Hematopoietic multipotent progenitor cell treated with erythropoietin and hydrocortisone succinate and interleukin-3 and kit ligand, for 6 days (in vitro differentiated cells): Measurements from ENCODE around the gene MARCO.
"Not testable (repeated sequence)": the region's sequence is repeated elsewhere in the genome, so short reads cannot be mapped to it uniquely, and the experiment has no call there.

ENCODE experiments used
- DNase-seq: peaks from one replicate; pipeline ENCODE4 v3.0.0-alpha.2; 2015

The MARCO gene

DNA sequence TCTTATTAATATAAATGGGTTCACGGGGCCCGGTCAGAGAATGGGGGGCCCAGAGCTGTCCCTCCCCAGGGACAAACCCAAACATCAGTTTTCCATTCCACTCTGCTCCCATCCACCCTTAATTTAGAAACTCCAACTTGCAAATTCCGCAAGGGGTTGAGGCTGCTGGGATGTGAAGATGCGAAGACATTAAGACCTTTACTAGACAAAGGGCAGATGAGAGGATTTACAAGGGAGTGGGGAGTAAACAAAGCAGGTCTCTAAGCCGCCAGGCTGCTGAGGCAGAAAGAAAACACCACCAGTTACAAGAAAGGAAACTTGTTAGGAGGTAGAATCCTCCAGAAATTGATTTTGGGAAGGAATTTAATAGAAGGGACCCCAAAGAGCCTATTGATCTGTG lies 33.1 kb downstream of the MARCO start:
- no peak for DNase-seq

DNA sequence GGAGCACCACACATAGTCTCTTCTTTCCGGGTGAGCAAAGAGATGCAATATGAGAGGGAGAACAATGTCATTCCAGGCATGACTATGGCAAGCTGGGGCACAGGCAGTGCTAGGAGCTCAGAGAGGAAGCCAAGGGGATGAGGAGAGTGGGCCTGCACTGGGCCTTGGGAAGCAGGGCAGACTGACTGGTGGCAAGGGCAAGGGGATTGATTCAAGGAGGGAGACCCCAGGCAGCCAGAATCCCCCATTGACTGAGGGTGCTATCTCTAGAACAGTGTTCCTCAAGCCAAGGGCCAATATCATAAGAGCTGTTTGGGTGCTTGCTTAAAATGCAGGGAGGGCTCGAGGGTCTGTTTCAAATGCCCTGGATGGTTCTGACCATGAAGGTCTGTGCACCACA lies 36.1 kb downstream of the MARCO start:
- DNase-seq, result no peak

DNA sequence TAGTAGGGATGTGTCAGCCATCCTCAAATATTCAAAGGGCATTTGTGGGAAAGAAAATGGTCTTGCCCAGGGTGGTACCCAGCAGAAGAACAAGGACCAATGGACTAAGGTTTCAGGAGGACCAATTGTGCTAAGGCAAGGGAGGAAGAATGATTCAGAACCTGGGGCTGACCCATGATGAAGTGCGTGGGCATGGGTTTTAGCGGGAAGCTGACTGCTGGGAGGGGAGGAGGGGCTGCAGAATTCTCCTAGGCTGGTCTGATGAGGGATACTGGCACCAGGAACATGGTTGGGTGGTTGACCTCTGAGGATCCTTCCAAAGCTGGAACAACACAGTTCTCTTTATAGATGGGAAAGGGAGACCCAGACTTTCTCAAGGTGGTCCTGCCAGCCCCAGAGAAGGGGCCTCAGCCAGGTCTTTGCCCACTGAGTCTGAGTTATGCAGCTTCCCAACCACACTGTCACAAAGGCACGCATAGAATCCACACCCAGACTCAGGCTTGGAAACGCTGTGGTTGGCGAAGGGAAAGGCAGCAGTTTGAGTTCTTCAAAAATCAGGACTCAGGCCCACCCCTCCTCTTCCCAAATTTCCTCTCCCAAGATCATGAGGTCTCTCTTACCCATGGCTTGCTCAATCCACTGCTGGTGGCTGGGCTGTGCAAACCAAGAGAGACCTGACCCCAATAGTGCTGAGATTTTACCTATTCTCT lies 37.3 kb downstream of the MARCO start:
- no peak for DNase-seq

DNA sequence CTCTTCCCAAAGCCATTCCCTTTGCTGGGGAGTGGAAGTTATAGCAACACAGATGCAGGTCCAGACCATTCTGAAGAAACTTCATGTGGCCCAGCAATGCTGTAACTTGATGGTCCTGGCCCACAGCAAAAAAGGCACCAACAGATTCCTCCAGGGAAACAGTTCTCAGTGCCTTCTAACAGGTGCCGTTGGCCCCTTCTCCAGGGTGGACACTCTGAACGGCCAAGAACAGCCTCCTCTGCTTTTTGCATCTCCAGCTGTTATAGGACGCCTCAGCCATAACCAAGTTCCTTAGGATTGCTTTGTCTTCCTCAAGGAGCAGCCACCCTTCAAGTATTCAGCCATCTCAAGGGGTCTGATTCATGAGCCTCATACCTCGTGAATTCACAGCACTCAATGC lies 38.0 kb downstream of the MARCO start:
- no peak for DNase-seq

DNA sequence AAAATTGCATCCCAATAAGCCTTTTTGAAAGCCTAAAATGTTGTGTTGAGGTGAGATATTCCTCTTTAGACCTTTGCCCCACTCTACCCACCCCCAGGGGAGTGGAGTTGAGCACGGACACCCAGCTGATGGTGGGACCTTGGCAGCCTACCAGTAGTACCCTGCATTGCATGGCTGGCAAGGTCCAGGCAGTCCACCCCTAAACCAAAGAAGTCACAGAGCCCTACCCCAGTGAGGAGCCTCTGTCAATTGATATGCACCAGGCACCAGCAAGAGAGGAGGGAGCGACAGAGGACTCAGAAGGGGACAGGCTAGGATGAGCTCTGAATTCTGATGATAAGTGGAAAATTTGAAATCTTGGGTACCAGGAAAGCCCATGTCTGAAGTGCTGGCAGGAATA lies 38.6 kb downstream of the MARCO start:
- no peak for DNase-seq

DNA sequence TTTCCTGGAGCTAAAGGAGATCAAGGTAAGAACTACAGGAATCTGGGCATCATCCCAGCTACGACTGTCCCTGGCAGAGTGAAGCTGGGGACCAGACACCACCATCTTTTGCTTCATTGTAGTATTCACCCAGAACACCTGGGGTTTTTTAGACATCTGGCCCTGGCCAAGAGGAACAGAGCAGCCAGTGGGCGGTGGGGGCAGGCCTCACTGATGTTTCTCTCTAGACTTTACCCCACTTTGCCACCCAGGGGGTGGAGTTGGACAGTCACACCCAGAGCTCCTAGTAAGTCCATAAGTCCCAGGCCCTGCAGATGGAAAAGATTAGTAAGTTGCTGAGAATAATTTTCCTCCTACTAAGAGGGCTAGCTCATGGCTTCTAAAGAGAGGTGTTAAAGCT lies 39.6 kb downstream of the MARCO start:
- no peak for DNase-seq

DNA sequence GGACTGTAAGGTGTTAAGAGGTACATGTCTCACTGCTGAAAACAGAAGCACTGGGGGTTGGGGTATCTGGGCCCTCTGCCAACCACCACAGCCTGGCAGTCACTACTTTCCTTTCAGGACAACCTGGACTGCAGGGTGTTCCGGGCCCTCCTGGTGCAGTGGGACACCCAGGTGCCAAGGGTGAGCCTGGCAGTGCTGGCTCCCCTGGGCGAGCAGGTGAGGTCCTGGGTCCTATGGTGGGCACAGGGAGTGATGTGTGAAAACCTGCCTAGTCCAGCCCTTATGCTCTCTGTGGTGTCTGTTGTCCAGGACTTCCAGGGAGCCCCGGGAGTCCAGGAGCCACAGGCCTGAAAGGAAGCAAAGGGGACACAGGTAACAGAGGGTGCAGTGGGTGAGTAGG lies 40.0 kb downstream of the MARCO start:
- no peak for DNase-seq

DNA sequence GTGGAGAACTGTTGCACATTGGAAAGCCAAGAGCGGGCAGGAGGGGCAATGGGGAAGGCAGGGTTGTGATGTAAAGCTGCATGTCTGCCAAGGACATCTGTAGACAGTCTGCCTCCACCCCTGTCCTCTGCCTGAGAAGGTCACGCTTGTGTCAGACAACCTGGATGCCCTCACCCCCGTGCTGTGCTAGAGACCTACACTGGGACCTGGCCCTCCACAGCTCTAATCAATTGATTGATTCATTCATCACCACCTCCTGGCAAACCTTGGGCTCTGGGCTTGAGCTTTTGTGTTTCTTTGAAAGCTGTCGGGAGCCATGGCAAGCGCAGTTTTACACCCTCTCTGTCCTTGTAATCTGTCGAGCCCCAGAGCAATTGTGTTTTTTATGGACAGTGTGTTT lies 41.1 kb downstream of the MARCO start:
- DNase-seq, result no peak

DNA sequence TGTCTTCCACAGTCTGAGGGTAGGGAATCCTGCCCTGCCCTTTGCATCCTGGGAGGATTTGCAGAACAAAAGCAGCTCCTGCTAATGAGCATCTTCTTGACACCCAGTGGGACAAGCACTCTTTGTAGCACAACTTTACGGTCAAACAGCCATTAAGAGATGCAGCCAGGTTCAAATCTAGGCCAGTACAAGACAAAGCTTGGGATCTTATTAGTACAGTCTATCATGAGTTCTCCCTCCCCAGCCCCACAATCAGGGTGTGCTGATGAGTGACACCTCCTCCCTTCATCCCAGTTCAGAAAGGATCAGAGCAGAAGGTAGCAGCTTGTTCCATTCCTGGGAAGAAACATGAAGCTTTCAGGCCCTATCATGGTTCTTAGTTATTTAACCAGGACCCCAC lies 41.9 kb downstream of the MARCO start:
- no peak for DNase-seq

DNA sequence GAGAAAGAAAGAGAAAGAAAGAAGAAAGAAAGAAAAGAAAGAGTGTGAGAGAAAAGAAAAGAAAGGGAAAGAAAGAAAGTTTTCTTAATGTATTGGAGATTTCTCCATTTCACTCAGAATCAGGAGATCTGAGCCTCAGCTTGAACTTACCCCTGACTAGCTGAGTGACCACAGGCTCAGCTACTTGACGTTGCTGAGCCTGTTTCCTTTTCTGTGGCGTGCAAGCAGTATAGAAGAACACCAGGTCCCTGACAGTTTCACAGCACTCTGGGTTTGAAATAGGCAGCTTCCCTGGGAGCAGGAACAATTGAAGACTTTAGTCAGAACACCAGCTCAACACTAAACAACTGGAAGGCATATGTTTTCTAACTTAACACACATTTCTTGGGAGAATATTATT lies 44.7 kb downstream of the MARCO start:
- no peak for DNase-seq

DNA sequence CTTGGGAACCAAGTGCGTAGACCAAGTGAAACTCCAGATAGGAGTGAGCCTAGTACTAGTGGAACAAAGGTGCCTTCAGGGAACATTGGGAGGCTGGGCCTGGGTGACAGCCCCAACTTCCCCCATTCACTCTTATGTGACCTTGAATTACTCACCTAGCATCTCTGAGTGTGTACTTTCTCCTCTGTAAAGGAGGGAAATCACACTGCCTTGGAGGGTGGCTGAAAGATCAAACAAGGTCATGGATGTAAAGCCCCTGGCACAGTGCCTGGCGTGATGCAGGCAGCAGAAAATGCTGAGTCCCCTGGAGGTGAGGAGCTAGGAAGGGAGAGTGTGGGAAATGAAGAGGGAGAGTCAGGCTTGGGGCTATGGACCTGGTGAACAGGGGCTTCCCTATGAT lies 45.9 kb downstream of the MARCO start:
- DNase-seq, result no peak

DNA sequence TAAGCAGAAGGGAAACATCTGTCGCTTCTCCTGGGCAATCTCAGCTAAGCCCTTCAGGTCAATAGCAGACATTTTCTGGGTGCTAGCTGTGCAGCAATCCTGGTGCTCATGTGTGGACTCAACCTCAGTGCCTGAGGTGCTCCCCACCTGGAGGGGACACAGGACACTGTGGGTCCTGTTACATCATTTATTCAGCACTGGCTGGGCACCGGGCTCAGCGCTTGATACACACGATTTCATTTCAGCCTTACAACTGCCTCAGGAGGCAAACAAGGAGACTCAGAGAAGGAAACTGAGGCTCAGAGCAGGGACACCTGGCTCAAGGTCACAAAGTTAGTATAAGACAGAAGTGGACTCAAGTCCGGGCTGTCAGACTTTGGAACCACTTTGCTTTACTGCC lies 46.7 kb downstream of the MARCO start:
- no peak for DNase-seq

DNA sequence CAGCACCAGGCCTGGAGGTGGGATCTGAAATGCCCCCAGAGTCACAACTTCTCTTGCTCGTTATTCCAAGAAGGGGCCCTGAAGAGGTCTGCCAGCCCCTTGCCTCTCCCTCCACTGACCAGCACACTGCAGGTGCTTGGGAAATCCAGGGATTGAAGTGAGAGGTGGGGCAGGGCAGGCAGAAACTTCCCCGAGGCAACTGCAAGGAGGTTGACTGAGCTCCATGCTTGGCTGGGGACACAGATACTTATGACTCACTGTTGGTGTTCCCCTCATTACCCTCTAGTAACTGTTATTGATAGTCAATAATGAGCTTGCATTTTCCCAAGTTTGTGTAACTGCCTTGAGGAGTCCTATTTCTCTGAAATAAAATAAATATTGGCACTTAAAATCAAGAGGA lies 47.5 kb downstream of the MARCO start:
- DNase-seq, result no peak

DNA sequence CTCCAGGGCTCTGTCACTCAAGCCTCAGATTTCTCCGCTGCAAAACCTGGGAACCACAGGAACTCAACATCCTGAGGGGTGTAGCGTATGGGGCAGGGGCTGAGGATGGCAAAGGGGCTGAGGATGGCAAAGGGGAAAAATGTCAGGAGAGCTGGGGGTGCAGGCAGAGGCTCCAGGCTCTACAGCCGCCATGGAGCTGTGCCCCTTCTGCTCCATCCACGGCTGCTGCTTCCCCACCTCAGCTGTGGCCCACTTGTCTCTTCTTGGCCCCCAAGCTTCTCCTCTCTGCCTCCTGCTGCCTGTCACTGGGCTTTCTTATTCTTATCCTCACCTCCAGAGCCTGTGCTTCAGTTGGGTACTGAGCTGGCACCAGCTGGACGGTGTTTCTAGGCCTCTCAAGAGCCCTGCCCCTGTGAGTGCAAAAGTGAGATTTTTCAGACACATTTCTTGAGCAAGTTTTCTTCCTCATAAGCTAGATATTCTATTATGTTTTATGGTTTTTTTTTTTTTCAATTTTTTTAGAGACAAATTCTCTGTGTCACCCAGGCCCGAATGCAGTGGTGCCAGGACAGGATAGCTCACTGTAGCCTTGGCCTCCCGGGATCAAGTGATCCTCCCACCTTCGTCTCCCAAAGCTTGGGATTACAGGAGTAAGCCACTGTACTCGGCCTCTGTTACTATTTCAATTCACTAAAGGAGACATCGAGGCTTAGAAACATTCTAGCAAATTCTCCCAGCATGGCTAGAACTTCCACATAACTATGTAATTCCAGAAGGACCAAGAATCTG lies 49.0 kb downstream of the MARCO start:
- no peak for DNase-seq

DNA sequence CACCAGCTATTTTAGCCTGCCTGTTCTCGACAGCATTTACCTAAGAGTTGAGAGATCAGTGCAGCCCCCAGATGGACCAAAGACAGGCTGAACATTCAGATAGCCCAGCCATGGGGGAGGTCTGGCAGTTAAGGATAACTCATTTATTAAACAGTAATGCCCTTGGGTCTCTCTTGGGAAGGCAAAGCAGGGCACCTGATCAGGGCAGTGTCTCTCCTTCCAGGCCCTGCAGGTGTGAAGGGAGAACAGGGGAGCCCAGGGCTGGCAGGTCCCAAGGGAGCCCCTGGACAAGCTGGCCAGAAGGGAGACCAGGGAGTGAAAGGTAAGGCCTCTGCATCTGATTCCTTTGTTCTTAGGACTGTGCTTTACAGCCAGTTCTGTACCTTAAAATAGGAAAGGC lies 49.6 kb downstream of the MARCO start:
- DNase-seq, result no peak

DNA sequence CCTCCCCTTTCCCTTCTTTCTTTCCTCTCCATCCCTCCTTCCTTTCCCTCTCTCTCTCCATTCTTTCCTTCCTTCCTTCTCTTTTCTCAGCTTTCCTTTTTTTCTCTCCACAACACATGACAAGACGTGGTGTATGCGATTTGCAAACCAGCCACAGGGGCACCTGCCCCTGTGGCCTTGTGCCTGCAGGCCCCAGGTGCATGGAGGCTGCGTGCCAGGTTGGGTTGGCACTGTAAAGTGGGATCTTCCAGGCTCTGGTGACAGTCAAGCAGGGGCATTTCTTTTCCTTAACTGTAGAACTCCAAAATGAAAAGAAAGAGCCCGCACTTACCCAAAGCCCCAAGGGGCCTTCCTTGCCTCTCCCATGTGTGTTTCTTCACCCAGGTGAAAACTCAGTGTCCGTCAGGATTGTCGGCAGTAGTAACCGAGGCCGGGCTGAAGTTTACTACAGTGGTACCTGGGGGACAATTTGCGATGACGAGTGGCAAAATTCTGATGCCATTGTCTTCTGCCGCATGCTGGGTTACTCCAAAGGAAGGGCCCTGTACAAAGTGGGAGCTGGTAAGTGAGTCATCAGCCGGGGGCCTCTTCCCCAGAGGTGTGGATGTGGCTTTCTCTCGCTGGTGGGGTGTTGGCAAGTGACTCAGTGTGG lies 50.9 kb downstream of the MARCO start:
- no peak for DNase-seq

DNA sequence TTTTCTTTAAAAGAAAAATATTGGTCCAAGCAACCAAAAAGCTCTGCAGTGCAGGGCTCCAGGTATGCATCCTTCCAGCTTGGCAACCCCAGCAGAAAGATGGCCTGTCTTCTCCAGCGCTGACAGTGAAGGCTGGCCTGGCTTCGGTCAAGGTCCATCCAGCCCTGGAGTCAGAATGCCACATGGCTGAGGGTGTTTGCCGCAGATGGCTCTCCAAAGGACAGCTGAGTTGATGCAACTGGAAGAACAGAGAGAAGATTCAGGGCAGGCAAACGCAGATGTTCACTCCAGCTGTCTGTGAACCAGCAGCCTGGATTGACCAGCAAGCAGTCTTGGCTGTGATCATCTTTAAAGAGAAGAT lies 51.4 kb downstream of the MARCO start:
- no peak for DNase-seq

DNA sequence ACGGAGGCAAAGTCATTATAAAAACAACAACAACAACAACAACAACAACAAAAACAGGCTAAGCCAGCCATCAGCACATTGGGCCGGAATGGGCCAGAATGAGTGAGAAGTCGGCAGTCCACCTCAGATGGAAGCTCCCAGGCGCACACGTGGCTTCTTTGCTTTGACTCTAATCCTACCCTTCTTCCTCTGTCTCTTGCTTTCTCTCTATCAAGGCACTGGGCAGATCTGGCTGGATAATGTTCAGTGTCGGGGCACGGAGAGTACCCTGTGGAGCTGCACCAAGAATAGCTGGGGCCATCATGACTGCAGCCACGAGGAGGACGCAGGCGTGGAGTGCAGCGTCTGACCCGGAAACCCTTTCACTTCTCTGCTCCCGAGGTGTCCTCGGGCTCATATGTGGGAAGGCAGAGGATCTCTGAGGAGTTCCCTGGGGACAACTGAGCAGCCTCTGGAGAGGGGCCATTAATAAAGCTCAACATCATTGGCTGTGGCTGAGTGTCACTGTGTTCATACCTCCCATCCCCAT lies 52.2 kb downstream of the MARCO start:
- DNase-seq, result no peak

DNA sequence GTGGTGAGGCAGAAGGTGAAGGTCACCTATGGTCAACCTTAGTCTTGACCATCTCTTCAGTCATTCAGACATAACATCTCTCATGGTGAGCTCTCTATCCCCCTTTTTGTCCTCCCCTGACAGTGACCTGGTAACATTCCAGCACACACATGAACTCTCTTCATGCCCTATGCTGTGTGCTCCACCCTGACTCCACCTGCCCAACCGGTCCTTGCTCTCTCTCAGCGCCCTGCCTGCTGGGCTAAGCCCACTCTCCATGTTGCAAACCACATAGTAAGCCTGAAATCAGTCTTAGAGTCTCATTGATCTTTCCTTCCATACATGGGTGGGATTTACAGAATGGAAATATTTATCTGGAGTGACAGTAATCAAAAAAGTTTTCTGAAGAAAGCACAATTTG lies 52.8 kb downstream of the MARCO start:
- no peak for DNase-seq

DNA sequence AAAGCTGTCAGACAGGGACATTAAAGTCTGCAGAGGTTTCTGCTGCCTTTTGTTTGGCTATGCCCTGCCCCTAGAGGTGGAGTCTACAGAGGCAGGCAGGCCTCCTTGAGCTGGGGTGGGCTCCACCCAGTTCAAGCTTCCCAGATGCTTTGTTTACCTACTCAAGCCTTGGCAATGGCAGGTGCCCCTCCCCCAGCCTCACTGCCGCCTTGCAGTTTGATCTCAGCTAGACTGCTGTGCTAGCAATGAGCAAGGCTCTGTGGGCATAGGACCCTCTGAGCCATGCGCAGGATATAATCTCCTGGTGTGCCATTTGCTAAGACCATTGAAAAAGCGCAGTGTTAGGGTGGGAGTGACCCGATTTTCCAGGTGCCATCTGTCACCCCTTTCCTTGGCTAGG lies 61.9 kb downstream of the MARCO start:
- not testable (repeated sequence) for DNase-seq

DNA sequence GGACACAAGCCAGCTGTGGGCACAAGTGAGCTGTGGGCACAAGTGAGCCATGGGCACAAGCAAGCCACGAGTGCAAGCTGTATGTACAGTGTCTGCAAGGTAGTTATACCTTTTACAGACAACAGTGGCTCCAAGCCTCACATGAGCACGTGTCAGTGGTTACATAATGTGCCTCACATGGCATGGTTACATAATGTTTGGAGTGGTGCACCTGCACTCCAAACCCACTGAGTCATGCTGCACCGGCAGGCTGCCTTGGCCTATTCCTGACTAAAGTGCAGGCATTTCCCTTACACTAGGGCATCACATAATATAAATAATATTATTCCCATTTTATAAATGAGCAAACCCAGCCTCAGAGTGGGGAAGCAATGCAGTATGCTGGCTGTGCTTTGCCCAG lies 62.6 kb downstream of the MARCO start:
- no peak for DNase-seq

DNA sequence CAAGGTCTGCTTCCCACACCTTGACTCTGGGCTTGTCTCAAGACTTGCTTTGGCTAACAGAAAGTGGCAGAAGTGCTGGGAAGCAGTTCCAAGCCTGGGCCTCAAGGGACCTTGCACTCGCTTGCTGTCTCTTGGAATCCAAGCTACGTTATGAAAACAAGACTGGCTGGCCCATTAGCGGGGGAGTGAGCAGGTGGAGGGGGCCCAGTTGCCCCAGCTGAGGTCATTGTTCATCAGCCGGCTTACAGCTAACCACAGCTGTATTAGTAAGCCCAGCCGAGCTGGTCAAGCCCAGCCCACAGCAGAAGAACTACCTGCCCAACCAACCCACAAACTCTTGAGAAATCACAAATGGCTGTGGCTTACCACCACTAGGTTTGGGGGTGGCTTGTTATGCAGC lies 63.1 kb downstream of the MARCO start:
- no peak for DNase-seq

DNA sequence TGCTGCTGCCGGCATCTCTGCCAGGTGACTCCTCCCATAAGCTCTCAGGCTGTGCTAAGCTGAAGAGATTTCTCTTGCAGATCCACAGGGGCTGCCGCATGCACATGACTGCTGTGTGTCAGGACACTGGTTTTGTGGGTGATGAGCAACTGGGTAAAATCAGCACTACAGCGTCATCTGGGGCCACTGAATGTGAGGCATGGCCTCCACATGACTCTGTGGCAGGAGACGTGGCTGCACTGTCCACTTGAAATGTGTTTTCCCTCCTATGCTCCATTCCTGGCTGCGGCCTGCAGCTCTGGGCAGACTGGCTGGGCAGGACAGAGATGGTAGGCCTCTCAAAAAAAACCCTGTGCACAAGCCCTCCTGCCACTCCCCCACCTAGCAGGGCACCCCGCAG lies 63.6 kb downstream of the MARCO start:
- DNase-seq, result no peak

DNA sequence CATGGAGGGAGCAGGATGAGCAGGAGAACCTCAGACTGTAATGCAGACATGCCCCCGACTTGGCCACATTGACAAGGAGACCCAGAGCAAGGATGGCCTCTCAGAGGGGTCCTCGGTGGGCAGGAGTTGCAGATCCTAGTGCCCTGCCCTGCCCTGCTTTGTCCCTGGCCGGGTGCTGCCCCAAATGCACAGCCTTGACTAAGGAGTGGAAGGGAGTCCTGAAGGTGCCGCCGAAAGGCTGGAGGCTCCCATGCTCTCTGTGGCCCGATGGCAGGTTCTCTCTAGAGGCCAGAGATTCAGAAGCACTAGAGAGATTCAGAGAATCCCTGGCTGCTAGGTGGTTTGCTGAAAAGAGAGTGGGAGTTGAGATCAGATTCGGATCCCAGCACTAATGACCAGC lies 64.4 kb downstream of the MARCO start:
- no peak for DNase-seq
